HEK293 (cell line): ENCODE results near the gene PRR11.

ENCODE experiments used
- GLIS2 ChIP-seq: fragments of 450-650 bp; formaldehyde crosslinking; IDR thresholded peaks from 2 replicates; pipeline ENCODE4 v1.5.1; 2016; ENCODE audit warnings: missing biosample characterization, missing genetic modification characterization
- HOXC10 ChIP-seq: sonication (generic); formaldehyde crosslinking; IDR thresholded peaks from 2 replicates; pipeline ENCODE4 v1.8.1; 2023; ENCODE audit warnings: mild to moderate bottlenecking, missing genetic modification reagents
- KLF16 ChIP-seq: fragments of 450-650 bp; formaldehyde crosslinking; IDR thresholded peaks from 2 replicates; pipeline ENCODE4 v1.5.1; 2017; ENCODE audit warnings: missing biosample characterization, missing genetic modification characterization
- PRDM2 ChIP-seq: fragments of 450-650 bp; formaldehyde crosslinking; IDR thresholded peaks from 2 replicates; pipeline ENCODE4 v1.5.1; 2016; ENCODE audit warnings: missing biosample characterization, missing genetic modification characterization, borderline replicate concordance
- PRDM4 ChIP-seq: fragments of 450-650 bp; formaldehyde crosslinking; IDR thresholded peaks from 2 replicates; pipeline ENCODE4 v1.5.1; 2017; ENCODE audit warnings: missing biosample characterization, missing genetic modification characterization
- SP3 ChIP-seq: fragments of 450-650 bp; formaldehyde crosslinking; IDR thresholded peaks from 2 replicates; pipeline ENCODE4 v1.5.1; 2016; ENCODE audit warnings: missing biosample characterization, missing genetic modification characterization
- SP7 ChIP-seq: fragments of 450-650 bp; formaldehyde crosslinking; IDR thresholded peaks from 2 replicates; pipeline ENCODE4 v1.5.1; 2016; ENCODE audit warnings: missing biosample characterization, missing genetic modification characterization
- TRIM28 ChIP-seq: IDR thresholded peaks from 2 replicates; pipeline ENCODE4 v1.6.1; 2011; ENCODE audit warnings: low read length, control low read depth, borderline replicate concordance
- ZBTB1 ChIP-seq: fragments of 450-650 bp; formaldehyde crosslinking; IDR thresholded peaks from 2 replicates; pipeline ENCODE4 v1.5.1; 2016; ENCODE audit warnings: missing biosample characterization, missing genetic modification characterization
- ZBTB17 ChIP-seq: fragments of 450-650 bp; formaldehyde crosslinking; IDR thresholded peaks from 2 replicates; pipeline ENCODE4 v1.5.1; 2016; ENCODE audit warnings: missing biosample characterization, missing genetic modification characterization
- ZIC2 ChIP-seq: fragments of 450-650 bp; formaldehyde crosslinking; IDR thresholded peaks from 2 replicates; pipeline ENCODE4 v1.5.1; 2016; ENCODE audit warnings: missing biosample characterization, missing genetic modification characterization
- ZNF133 ChIP-seq: fragments of 450-650 bp; formaldehyde crosslinking; IDR thresholded peaks from 2 replicates; pipeline ENCODE4 v1.5.1; 2016; ENCODE audit warnings: missing biosample characterization, missing genetic modification characterization
- ZNF175 ChIP-seq: fragments of 450-650 bp; formaldehyde crosslinking; IDR thresholded peaks from 2 replicates; pipeline ENCODE4 v1.5.1; 2016; ENCODE audit warnings: missing biosample characterization, missing genetic modification characterization
- ZNF214 ChIP-seq: fragments of 450-650 bp; formaldehyde crosslinking; IDR thresholded peaks from 2 replicates; pipeline ENCODE4 v1.5.1; 2017; ENCODE audit warnings: missing biosample characterization, mild to moderate bottlenecking, missing genetic modification characterization, borderline replicate concordance
- ZNF488 ChIP-seq: fragments of 450-650 bp; formaldehyde crosslinking; IDR thresholded peaks from 2 replicates; pipeline ENCODE4 v1.5.1; 2016; ENCODE audit warnings: missing biosample characterization, missing genetic modification characterization
- ZNF514 ChIP-seq: fragments of 450-650 bp; formaldehyde crosslinking; IDR thresholded peaks from 2 replicates; pipeline ENCODE4 v1.5.1; 2016; ENCODE audit warnings: missing biosample characterization, missing genetic modification characterization
- ZNF529 ChIP-seq: fragments of 450-650 bp; formaldehyde crosslinking; IDR thresholded peaks from 2 replicates; pipeline ENCODE4 v1.5.1; 2017; ENCODE audit warnings: missing genetic modification characterization, missing biosample characterization; ENCODE audit not compliant: insufficient replicate concordance
- ZNF660 ChIP-seq: fragments of 450-650 bp; IDR thresholded peaks from 2 replicates; pipeline ENCODE4 v1.5.1; 2018; ENCODE audit warnings: missing biosample characterization, mild to moderate bottlenecking, missing genetic modification characterization
- ZNF843 ChIP-seq: fragments of 450-650 bp; formaldehyde crosslinking; IDR thresholded peaks from 2 replicates; pipeline ENCODE4 v1.5.1; 2016; ENCODE audit warnings: missing biosample characterization, missing genetic modification characterization
- ZSCAN30 ChIP-seq: fragments of 450-650 bp; IDR thresholded peaks from 2 replicates; pipeline ENCODE4 v1.5.1; 2018; ENCODE audit warnings: missing biosample characterization, mild to moderate bottlenecking, missing genetic modification characterization, moderate library complexity
- TF ChIP-seq, protein P1 (sequence below): fragments of 450-650 bp; formaldehyde crosslinking; IDR thresholded peaks from 2 replicates; pipeline ENCODE4 v1.5.1; 2016; ENCODE audit warnings: missing biosample characterization, missing genetic modification characterization
- TF ChIP-seq, protein P2 (sequence below): fragments of 450-650 bp; formaldehyde crosslinking; conservative IDR thresholded peaks from 2 replicates; pipeline ENCODE4 v1.5.1; 2016; ENCODE audit warnings: low read depth, missing biosample characterization, missing genetic modification characterization

Gene PRR11

DNA sequence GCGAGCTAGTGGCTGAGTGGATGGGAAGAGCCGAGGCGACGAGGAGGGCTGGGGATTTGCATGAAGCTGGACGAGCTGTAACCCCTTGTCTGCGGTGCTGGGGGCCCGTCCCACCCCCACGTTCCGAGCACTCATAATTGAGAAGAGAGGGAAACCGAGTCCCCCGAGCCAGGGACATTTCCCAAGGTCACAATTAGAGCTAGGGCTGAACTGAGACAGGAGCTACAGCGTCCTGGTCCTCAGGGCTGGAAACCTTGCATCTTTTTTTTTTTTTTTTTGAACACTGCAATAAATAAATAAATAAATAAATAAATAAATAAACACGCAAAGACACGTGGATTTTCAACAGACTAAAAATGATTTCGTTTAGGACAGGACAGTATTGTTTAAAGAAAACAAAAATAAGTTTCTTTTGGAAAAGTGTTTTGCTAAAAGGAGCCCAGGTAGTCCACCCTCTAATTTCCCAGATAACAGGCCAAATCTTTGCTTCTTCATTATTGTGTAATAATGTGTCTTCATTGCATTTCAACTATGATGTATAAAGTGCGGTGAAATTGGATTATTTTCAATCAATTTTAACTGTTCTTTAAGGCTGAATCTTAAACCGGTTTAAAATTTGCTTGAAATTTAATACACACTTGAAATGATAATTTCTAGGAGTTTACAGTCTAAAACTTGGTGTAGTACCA lies 65.8 kb downstream of the PRR11 start (continued):
- TF ChIP-seq, protein P1, sequence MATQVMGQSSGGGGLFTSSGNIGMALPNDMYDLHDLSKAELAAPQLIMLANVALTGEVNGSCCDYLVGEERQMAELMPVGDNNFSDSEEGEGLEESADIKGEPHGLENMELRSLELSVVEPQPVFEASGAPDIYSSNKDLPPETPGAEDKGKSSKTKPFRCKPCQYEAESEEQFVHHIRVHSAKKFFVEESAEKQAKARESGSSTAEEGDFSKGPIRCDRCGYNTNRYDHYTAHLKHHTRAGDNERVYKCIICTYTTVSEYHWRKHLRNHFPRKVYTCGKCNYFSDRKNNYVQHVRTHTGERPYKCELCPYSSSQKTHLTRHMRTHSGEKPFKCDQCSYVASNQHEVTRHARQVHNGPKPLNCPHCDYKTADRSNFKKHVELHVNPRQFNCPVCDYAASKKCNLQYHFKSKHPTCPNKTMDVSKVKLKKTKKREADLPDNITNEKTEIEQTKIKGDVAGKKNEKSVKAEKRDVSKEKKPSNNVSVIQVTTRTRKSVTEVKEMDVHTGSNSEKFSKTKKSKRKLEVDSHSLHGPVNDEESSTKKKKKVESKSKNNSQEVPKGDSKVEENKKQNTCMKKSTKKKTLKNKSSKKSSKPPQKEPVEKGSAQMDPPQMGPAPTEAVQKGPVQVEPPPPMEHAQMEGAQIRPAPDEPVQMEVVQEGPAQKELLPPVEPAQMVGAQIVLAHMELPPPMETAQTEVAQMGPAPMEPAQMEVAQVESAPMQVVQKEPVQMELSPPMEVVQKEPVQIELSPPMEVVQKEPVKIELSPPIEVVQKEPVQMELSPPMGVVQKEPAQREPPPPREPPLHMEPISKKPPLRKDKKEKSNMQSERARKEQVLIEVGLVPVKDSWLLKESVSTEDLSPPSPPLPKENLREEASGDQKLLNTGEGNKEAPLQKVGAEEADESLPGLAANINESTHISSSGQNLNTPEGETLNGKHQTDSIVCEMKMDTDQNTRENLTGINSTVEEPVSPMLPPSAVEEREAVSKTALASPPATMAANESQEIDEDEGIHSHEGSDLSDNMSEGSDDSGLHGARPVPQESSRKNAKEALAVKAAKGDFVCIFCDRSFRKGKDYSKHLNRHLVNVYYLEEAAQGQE (tag by site-specific recombination) = 0 out of 2 replicates have a peak, but pooled peaks have one; percentile 13
- no peak for TF ChIP-seq TRIM28
- TF ChIP-seq SP3 (tag by site-specific recombination) = no peak
- peak; percentile 90; the same call in 1 of the 2 replicates for TF ChIP-seq GLIS2 (tag by site-specific recombination)
- no peak for TF ChIP-seq HOXC10
- no peak for TF ChIP-seq ZNF529 (tag by site-specific recombination)
- no peak for TF ChIP-seq ZNF843 (tag by site-specific recombination)
- TF ChIP-seq ZNF488 = no peak
- TF ChIP-seq ZNF133 (tag by site-specific recombination) = no peak
- no peak for TF ChIP-seq KLF16 (tag by site-specific recombination)
- TF ChIP-seq PRDM4 (tag by site-specific recombination) = no peak
- 0 out of 2 replicates have a peak, but pooled peaks have one; percentile 30 for TF ChIP-seq ZBTB17 (tag by site-specific recombination)
- TF ChIP-seq, protein P2, sequence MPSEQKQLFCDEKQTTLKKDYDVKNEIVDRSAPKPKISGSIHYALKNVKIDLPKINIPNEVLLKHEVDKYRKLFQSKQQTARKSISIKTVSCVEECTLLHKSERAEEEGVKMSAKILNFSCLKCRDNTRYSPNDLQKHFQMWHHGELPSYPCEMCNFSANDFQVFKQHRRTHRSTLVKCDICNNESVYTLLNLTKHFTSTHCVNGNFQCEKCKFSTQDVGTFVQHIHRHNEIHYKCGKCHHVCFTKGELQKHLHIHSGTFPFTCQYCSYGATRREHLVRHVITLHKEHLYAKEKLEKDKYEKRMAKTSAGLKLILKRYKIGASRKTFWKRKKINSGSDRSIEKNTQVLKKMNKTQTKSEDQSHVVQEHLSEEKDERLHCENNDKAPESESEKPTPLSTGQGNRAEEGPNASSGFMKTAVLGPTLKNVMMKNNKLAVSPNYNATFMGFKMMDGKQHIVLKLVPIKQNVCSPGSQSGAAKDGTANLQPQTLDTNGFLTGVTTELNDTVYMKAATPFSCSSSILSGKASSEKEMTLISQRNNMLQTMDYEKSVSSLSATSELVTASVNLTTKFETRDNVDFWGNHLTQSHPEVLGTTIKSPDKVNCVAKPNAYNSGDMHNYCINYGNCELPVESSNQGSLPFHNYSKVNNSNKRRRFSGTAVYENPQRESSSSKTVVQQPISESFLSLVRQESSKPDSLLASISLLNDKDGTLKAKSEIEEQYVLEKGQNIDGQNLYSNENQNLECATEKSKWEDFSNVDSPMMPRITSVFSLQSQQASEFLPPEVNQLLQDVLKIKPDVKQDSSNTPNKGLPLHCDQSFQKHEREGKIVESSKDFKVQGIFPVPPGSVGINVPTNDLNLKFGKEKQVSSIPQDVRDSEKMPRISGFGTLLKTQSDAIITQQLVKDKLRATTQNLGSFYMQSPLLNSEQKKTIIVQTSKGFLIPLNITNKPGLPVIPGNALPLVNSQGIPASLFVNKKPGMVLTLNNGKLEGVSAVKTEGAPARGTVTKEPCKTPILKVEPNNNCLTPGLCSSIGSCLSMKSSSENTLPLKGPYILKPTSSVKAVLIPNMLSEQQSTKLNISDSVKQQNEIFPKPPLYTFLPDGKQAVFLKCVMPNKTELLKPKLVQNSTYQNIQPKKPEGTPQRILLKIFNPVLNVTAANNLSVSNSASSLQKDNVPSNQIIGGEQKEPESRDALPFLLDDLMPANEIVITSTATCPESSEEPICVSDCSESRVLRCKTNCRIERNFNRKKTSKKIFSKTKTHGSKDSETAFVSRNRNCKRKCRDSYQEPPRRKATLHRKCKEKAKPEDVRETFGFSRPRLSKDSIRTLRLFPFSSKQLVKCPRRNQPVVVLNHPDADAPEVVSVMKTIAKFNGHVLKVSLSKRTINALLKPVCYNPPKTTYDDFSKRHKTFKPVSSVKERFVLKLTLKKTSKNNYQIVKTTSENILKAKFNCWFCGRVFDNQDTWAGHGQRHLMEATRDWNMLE = no peak
- TF ChIP-seq ZNF175 (tag by site-specific recombination) = no peak
- TF ChIP-seq ZBTB1 = 0 out of 2 replicates have a peak, but pooled peaks have one; percentile 6
- TF ChIP-seq ZNF514 (tag by site-specific recombination) = no peak
- no peak for TF ChIP-seq PRDM2 (tag by site-specific recombination)
- TF ChIP-seq ZNF660 (tag by site-specific recombination) = 0 out of 2 replicates have a peak, but pooled peaks have one; percentile 26
- TF ChIP-seq ZNF214 = no peak
- no peak for TF ChIP-seq ZSCAN30 (tag by site-specific recombination)
- no peak for TF ChIP-seq SP7 (tag by site-specific recombination)
- TF ChIP-seq ZIC2 (tag by site-specific recombination) = no peak
